HCT116 (cell line): ENCODE data around the gene COX7A2L. TPM values are rescaled to one million over a fixed set of nuclear protein-coding genes. Genes with fewer than 3 reads are reported as not detected.

ENCODE experiments used
- ATAC-seq: fragments of 200-7000 bp; cut with Tn5 transposase; 2 replicates; pipeline ENCODE4 v1.9.1; 2020; ENCODE audit warnings: mild to moderate bottlenecking, moderate library complexity
- BruUV-seq: library from RNA; stranded (reverse); fragments of 400-500 nt; replicated peaks from 2 replicates; lab custom pipeline; 2021; lab: Mats Ljungman, UMichigan
- CTCF ChIA-PET: fragments of 300-600 bp; sonication (Branson Sonifier 250); formaldehyde crosslinking; loops from one replicate; lab custom pipeline; 2021; ENCODE audit warnings: antibody characterized with exemption; lab: Charles Lee
- POLR2A ChIA-PET: fragments of 300-600, 350-600 bp; sonication (Branson Sonifier 250); formaldehyde crosslinking; loops from one replicate; lab custom pipeline; 2021; ENCODE audit warnings: antibody characterized with exemption; lab: Charles Lee
- RAD21 ChIA-PET, 2 experiments: fragments of 300-600 bp; sonication (Branson Sonifier 250); formaldehyde crosslinking; loops; one replicate each; lab custom pipeline; 2023; ENCODE audit warnings: low total read pairs in 2 of 2; ENCODE audit not compliant: uncharacterized antibody in 2 of 2, unreplicated experiment in 2 of 2, low non-redundant PET in 1 of 2; lab: Charles Lee
- DNase-seq: peaks from one replicate; pipeline ENCODE4 v3.0.0-alpha.2; 2010; ENCODE audit warnings: low read depth, low spot score
- H2AFZ ChIP-seq: fragments of 200-600 bp; shearing (Covaris generic), sonication (generic); 2 replicates; pipeline ENCODE4 v1.6.1; 2017; ENCODE audit warnings: low read depth, mixed run types, mixed read lengths, antibody characterized with exemption, low read length; ENCODE audit not compliant: poor library complexity, severe bottlenecking
- H3K27ac ChIP-seq: 2 replicates; pipeline ENCODE4 v1.5.1; 2012; ENCODE audit warnings: low read depth, low read length
- H3K27me3 ChIP-seq: fragments of 200-600 bp; sonication (generic); 2 replicates; pipeline ENCODE4 v1.6.1; 2016; ENCODE audit warnings: mixed run types, low read length, mixed read lengths; ENCODE audit not compliant: insufficient read depth
- H3K36me3 ChIP-seq, 2 experiments: fragments of 200-500 bp in 1 of 2; fragments of 200-600 bp in 1 of 2; sonication (Bioruptor generic) in 1 of 2; sonication (generic) in 1 of 2; 2 replicates each; pipeline versions ENCODE4 v1.5.1 to v1.6.1; 2014 to 2016; ENCODE audit warnings: low read length in 2 of 2, inconsistent platforms in 1 of 2, mixed read lengths in 1 of 2, mixed run types in 1 of 2; ENCODE audit not compliant: insufficient read depth in 2 of 2, control insufficient read depth in 1 of 2
- H3K4me1 ChIP-seq, 2 experiments: fragments of 200-600 bp in 1 of 2; sonication (generic) in 1 of 2; 2 replicates each; pipeline versions ENCODE4 v1.5.1 to v1.6.1; 2012 to 2017; ENCODE audit warnings: low read length in 2 of 2, inconsistent platforms in 1 of 2, mild to moderate bottlenecking in 1 of 2, mixed read lengths in 1 of 2, mixed run types in 1 of 2, moderate library complexity in 1 of 2; ENCODE audit not compliant: insufficient read depth in 2 of 2, control insufficient read depth in 1 of 2
- H3K4me2 ChIP-seq: fragments of 200-600 bp; sonication (generic); 2 replicates; pipeline ENCODE4 v1.6.1; 2017; ENCODE audit warnings: mixed run types, low read length, mixed read lengths
- H3K4me3 ChIP-seq, 2 experiments: fragments of 200-600 bp in 1 of 2; sonication (generic) in 1 of 2; replicated peaks in 1 of 2; 2 replicates each; pipeline ENCODE4 v1.5.1; 2011 to 2016; ENCODE audit warnings: low read length in 2 of 2, control low read depth in 1 of 2, low read depth in 1 of 2, mild to moderate bottlenecking in 1 of 2, mixed read lengths in 1 of 2, mixed run types in 1 of 2
- H3K79me2 ChIP-seq: fragments of 200-600 bp; sonication (generic); 2 replicates; pipeline ENCODE4 v1.6.1; 2017; ENCODE audit warnings: mild to moderate bottlenecking, mixed run types, low read length, moderate library complexity, mixed read lengths; ENCODE audit not compliant: insufficient read depth
- H3K9ac ChIP-seq: fragments of 200-600 bp; sonication (generic); 2 replicates; pipeline ENCODE4 v1.6.1; 2016; ENCODE audit warnings: low read length, mixed read lengths
- H3K9me2 ChIP-seq: fragments of 200-600 bp; sonication (generic), shearing (Covaris generic); 2 replicates; pipeline ENCODE4 v1.6.1; 2017; ENCODE audit warnings: mixed run types, mild to moderate bottlenecking, moderate library complexity; ENCODE audit not compliant: insufficient read depth
- H3K9me3 ChIP-seq, 2 experiments: fragments of 200-500 bp in 1 of 2; fragments of 200-600 bp in 1 of 2; sonication (Bioruptor generic) in 1 of 2; sonication (generic) in 1 of 2; 2 replicates each; pipeline ENCODE4 v1.6.1; 2014 to 2017; ENCODE audit warnings: low read length in 2 of 2, mixed read lengths in 2 of 2, inconsistent platforms in 1 of 2, low read depth in 1 of 2, mild to moderate bottlenecking in 1 of 2, mixed run types in 1 of 2, moderate library complexity in 1 of 2; ENCODE audit not compliant: control insufficient read depth in 1 of 2, insufficient read depth in 1 of 2
- H4K20me1 ChIP-seq: fragments of 200-600 bp; sonication (generic), shearing (Covaris generic); 2 replicates; pipeline ENCODE4 v1.6.1; 2017; ENCODE audit warnings: mixed run types, mild to moderate bottlenecking, moderate library complexity; ENCODE audit not compliant: insufficient read depth
- CBX3 ChIP-seq: IDR thresholded peaks from 2 replicates; pipeline ENCODE4 v1.6.1; 2012; ENCODE audit warnings: low read depth
- CEBPB ChIP-seq: IDR thresholded peaks from 2 replicates; pipeline ENCODE4 v1.6.1; 2012; ENCODE audit warnings: low read depth
- EGR1 ChIP-seq: IDR thresholded peaks from 2 replicates; pipeline ENCODE4 v1.6.1; 2012; ENCODE audit warnings: low read depth
- EZH2 ChIP-seq: fragments of 200-600 bp; sonication (generic); IDR thresholded peaks from 2 replicates; pipeline ENCODE4 v1.6.1; 2017; ENCODE audit warnings: antibody characterized with exemption, mixed run types
- EZH2phosphoT487 ChIP-seq: fragments of 200-600 bp; IDR thresholded peaks from 2 replicates; pipeline ENCODE4 v1.6.1; 2018; ENCODE audit warnings: antibody characterized with exemption, borderline replicate concordance
- FOSL1 ChIP-seq: IDR thresholded peaks from 2 replicates; pipeline ENCODE4 v1.6.1; 2012; ENCODE audit warnings: low read depth
- JUND ChIP-seq: IDR thresholded peaks from 2 replicates; pipeline ENCODE4 v1.6.1; 2012
- MAX ChIP-seq: IDR thresholded peaks from 2 replicates; pipeline ENCODE4 v1.6.1; 2012
- SIN3A ChIP-seq: IDR thresholded peaks from 2 replicates; pipeline ENCODE4 v1.6.1; 2012; ENCODE audit warnings: low read depth
- SP1 ChIP-seq: IDR thresholded peaks from 2 replicates; pipeline ENCODE4 v1.6.1; 2012; ENCODE audit warnings: low read depth
- YY1 ChIP-seq: IDR thresholded peaks from 2 replicates; pipeline ENCODE4 v1.6.1; 2011; ENCODE audit warnings: low read length, low read depth, moderate library complexity, mild to moderate bottlenecking; ENCODE audit not compliant: insufficient replicate concordance; ENCODE audit errors: extremely low read depth
- ZBTB33 ChIP-seq: IDR thresholded peaks from 2 replicates; pipeline ENCODE4 v1.6.1; 2011; ENCODE audit warnings: mild to moderate bottlenecking, low read length, moderate library complexity; ENCODE audit not compliant: insufficient replicate concordance; ENCODE audit errors: extremely low read depth
- intact Hi-C: fragments of 100-400 bp; cut with micrococcal nuclease; formaldehyde crosslinking; loops from 2 replicates; pipeline ENCODE4 v1.10.0; 2022
- total RNA-seq: library from RNA; stranded (reverse); gene quantifications from one replicate; pipeline ENCODE4 v1.2.1, GENCODE V29; 2021; ENCODE audit not compliant: unreplicated experiment

The COX7A2L gene
- total RNA-seq, 1 experiment from 2014 or later, result 104 TPM

DNA sequence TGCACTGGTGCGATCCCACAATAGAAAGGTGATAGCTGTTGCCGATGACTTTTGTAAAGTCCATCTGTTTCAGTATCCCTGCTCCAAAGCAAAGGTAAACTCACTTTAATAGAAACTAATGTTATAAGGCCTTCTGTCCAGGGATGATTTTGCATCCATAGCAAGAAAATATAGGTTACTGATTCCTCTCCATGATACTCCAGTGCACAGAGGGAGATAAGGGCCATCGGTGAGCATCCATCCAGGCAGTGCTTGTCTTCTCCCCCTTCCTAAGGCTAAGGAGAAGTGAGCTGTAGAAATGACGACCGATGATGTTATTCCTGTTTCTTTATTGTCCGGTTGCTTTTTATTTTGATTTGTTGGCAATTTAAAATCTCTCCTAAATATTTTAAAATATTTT, 32.1 kb downstream of the COX7A2L start:
- Histone ChIP-seq H3K4me2 (no peak overlapping the region), H3K79me2 (no peaks in the 10 kb centered on the region), H3K9me3 (no peaks in the 10 kb centered on the region), H4K20me1 (no peaks in the 10 kb centered on the region), H3K4me3 (no peak overlapping the region), H2AFZ (no peak overlapping the region), H3K4me1 (no peaks in the 10 kb centered on the region), H3K27ac (no peak overlapping the region), H3K9me2 (no peaks in the 10 kb centered on the region), H3K36me3 (peaks cover 10 to 40% of the 10 kb centered on the region in 2 experiments), H3K9ac (no peak overlapping the region), H3K27me3 (no peaks in the 10 kb centered on the region)
- TF ChIP-seq YY1 (no peak), CBX3 (no peak), EZH2 (no peak), ZBTB33 (no peak), EGR1 (no peak), FOSL1 (no peak), CEBPB (no peak), MAX (no peak), JUND (no peak), SP1 (no peak), SIN3A (no peak), EZH2phosphoT487 (no peak)
- ATAC-seq (no peak), DNase-seq (no peak)
- CTCF ChIA-PET, result interaction anchor here (1.0 to 3.8 kb wide), 8 partner anchors 9 to 475 kb away, joined by 3 to 54 read pairs (median 4); no protein-coding TSS in a partner anchor
- RAD21 ChIA-PET, result interaction anchor here (0.7 to 1.2 kb wide), 2 partner anchors 232 to 459 kb away, joined by 4 to 5 read pairs; no protein-coding TSS in a partner anchor
- intact Hi-C loops, result loop anchor here (1.0 to 10.0 kb wide), 2 partner anchors 233 to 484 kb away; no protein-coding TSS in a partner anchor
- POLR2A ChIA-PET, result no interaction called here
- no TSS peak for BruUV-seq
